HCT116 (cell line): ENCODE measurements around the gene CFAP97D1. TPM values are rescaled to one million over a fixed set of nuclear protein-coding genes. Genes with fewer than 3 reads are reported as not detected.

Source experiments
- ATAC-seq: fragments of 200-7000 bp; cut with Tn5 transposase; 2 replicates; pipeline ENCODE4 v1.9.1; 2020; ENCODE audit warnings: mild to moderate bottlenecking, moderate library complexity
- BruUV-seq: library from RNA; stranded (reverse); fragments of 400-500 nt; replicated peaks from 2 replicates; lab custom pipeline; 2021; lab: Mats Ljungman, UMichigan
- CTCF ChIA-PET: fragments of 300-600 bp; sonication (Branson Sonifier 250); formaldehyde crosslinking; loops from one replicate; lab custom pipeline; 2021; ENCODE audit warnings: antibody characterized with exemption; lab: Charles Lee
- POLR2A ChIA-PET: fragments of 300-600, 350-600 bp; sonication (Branson Sonifier 250); formaldehyde crosslinking; loops from one replicate; lab custom pipeline; 2021; ENCODE audit warnings: antibody characterized with exemption; lab: Charles Lee
- RAD21 ChIA-PET, 2 experiments: fragments of 300-600 bp; sonication (Branson Sonifier 250); formaldehyde crosslinking; loops; one replicate each; lab custom pipeline; 2023; ENCODE audit warnings: low total read pairs in 2 of 2; ENCODE audit not compliant: uncharacterized antibody in 2 of 2, unreplicated experiment in 2 of 2, low non-redundant PET in 1 of 2; lab: Charles Lee
- DNase-seq: peaks from one replicate; pipeline ENCODE4 v3.0.0-alpha.2; 2010; ENCODE audit warnings: low read depth, low spot score
- H2AFZ ChIP-seq: fragments of 200-600 bp; shearing (Covaris generic), sonication (generic); 2 replicates; pipeline ENCODE4 v1.6.1; 2017; ENCODE audit warnings: low read depth, mixed run types, mixed read lengths, antibody characterized with exemption, low read length; ENCODE audit not compliant: poor library complexity, severe bottlenecking
- H3K27ac ChIP-seq: 2 replicates; pipeline ENCODE4 v1.5.1; 2012; ENCODE audit warnings: low read depth, low read length
- H3K27me3 ChIP-seq: fragments of 200-600 bp; sonication (generic); 2 replicates; pipeline ENCODE4 v1.6.1; 2016; ENCODE audit warnings: mixed run types, low read length, mixed read lengths; ENCODE audit not compliant: insufficient read depth
- H3K36me3 ChIP-seq, 2 experiments: fragments of 200-500 bp in 1 of 2; fragments of 200-600 bp in 1 of 2; sonication (Bioruptor generic) in 1 of 2; sonication (generic) in 1 of 2; 2 replicates each; pipeline versions ENCODE4 v1.5.1 to v1.6.1; 2014 to 2016; ENCODE audit warnings: low read length in 2 of 2, inconsistent platforms in 1 of 2, mixed read lengths in 1 of 2, mixed run types in 1 of 2; ENCODE audit not compliant: insufficient read depth in 2 of 2, control insufficient read depth in 1 of 2
- H3K4me1 ChIP-seq, 2 experiments: fragments of 200-600 bp in 1 of 2; sonication (generic) in 1 of 2; 2 replicates each; pipeline versions ENCODE4 v1.5.1 to v1.6.1; 2012 to 2017; ENCODE audit warnings: low read length in 2 of 2, inconsistent platforms in 1 of 2, mild to moderate bottlenecking in 1 of 2, mixed read lengths in 1 of 2, mixed run types in 1 of 2, moderate library complexity in 1 of 2; ENCODE audit not compliant: insufficient read depth in 2 of 2, control insufficient read depth in 1 of 2
- H3K4me2 ChIP-seq: fragments of 200-600 bp; sonication (generic); 2 replicates; pipeline ENCODE4 v1.6.1; 2017; ENCODE audit warnings: mixed run types, low read length, mixed read lengths
- H3K4me3 ChIP-seq, 2 experiments: fragments of 200-600 bp in 1 of 2; sonication (generic) in 1 of 2; replicated peaks in 1 of 2; 2 replicates each; pipeline ENCODE4 v1.5.1; 2011 to 2016; ENCODE audit warnings: low read length in 2 of 2, control low read depth in 1 of 2, low read depth in 1 of 2, mild to moderate bottlenecking in 1 of 2, mixed read lengths in 1 of 2, mixed run types in 1 of 2
- H3K79me2 ChIP-seq: fragments of 200-600 bp; sonication (generic); 2 replicates; pipeline ENCODE4 v1.6.1; 2017; ENCODE audit warnings: mild to moderate bottlenecking, mixed run types, low read length, moderate library complexity, mixed read lengths; ENCODE audit not compliant: insufficient read depth
- H3K9ac ChIP-seq: fragments of 200-600 bp; sonication (generic); 2 replicates; pipeline ENCODE4 v1.6.1; 2016; ENCODE audit warnings: low read length, mixed read lengths
- H3K9me2 ChIP-seq: fragments of 200-600 bp; sonication (generic), shearing (Covaris generic); 2 replicates; pipeline ENCODE4 v1.6.1; 2017; ENCODE audit warnings: mixed run types, mild to moderate bottlenecking, moderate library complexity; ENCODE audit not compliant: insufficient read depth
- H3K9me3 ChIP-seq, 2 experiments: fragments of 200-500 bp in 1 of 2; fragments of 200-600 bp in 1 of 2; sonication (Bioruptor generic) in 1 of 2; sonication (generic) in 1 of 2; 2 replicates each; pipeline ENCODE4 v1.6.1; 2014 to 2017; ENCODE audit warnings: low read length in 2 of 2, mixed read lengths in 2 of 2, inconsistent platforms in 1 of 2, low read depth in 1 of 2, mild to moderate bottlenecking in 1 of 2, mixed run types in 1 of 2, moderate library complexity in 1 of 2; ENCODE audit not compliant: control insufficient read depth in 1 of 2, insufficient read depth in 1 of 2
- H4K20me1 ChIP-seq: fragments of 200-600 bp; sonication (generic), shearing (Covaris generic); 2 replicates; pipeline ENCODE4 v1.6.1; 2017; ENCODE audit warnings: mixed run types, mild to moderate bottlenecking, moderate library complexity; ENCODE audit not compliant: insufficient read depth
- EGR1 ChIP-seq: IDR thresholded peaks from 2 replicates; pipeline ENCODE4 v1.6.1; 2012; ENCODE audit warnings: low read depth
- EZH2 ChIP-seq: fragments of 200-600 bp; sonication (generic); IDR thresholded peaks from 2 replicates; pipeline ENCODE4 v1.6.1; 2017; ENCODE audit warnings: antibody characterized with exemption, mixed run types
- EZH2phosphoT487 ChIP-seq: fragments of 200-600 bp; IDR thresholded peaks from 2 replicates; pipeline ENCODE4 v1.6.1; 2018; ENCODE audit warnings: antibody characterized with exemption, borderline replicate concordance
- FOSL1 ChIP-seq: IDR thresholded peaks from 2 replicates; pipeline ENCODE4 v1.6.1; 2012; ENCODE audit warnings: low read depth
- JUND ChIP-seq: IDR thresholded peaks from 2 replicates; pipeline ENCODE4 v1.6.1; 2012
- RAD21 ChIP-seq: IDR thresholded peaks from 2 replicates; pipeline ENCODE4 v1.6.1; 2012; ENCODE audit warnings: low read depth, mild to moderate bottlenecking
- SIN3A ChIP-seq: IDR thresholded peaks from 2 replicates; pipeline ENCODE4 v1.6.1; 2012; ENCODE audit warnings: low read depth
- SRF ChIP-seq: IDR thresholded peaks from 2 replicates; pipeline ENCODE4 v1.6.1; 2012; ENCODE audit warnings: low read depth
- ZFX ChIP-seq: fragments of 450-650 bp; IDR thresholded peaks from 2 replicates; pipeline ENCODE4 v1.6.1; 2017
- intact Hi-C: fragments of 100-400 bp; cut with micrococcal nuclease; formaldehyde crosslinking; loops from 2 replicates; pipeline ENCODE4 v1.10.0; 2022
- total RNA-seq: library from RNA; stranded (reverse); gene quantifications from one replicate; pipeline ENCODE4 v1.2.1, GENCODE V29; 2021; ENCODE audit not compliant: unreplicated experiment
- TF ChIP-seq, protein P1 (sequence below): IDR thresholded peaks from 2 replicates; pipeline ENCODE4 v1.6.1; 2012
- TF ChIP-seq, protein P2 (sequence below): IDR thresholded peaks from 2 replicates; pipeline ENCODE4 v1.6.1; 2012
- TF ChIP-seq, protein P3 (sequence below): IDR thresholded peaks from 2 replicates; pipeline ENCODE4 v1.6.1; 2011; ENCODE audit warnings: mild to moderate bottlenecking, low read length, moderate library complexity; ENCODE audit not compliant: insufficient replicate concordance; ENCODE audit errors: extremely low read depth

CFAP97D1 gene
- total RNA-seq, 1 experiment from 2014 or later, result 0.15 TPM

DNA sequence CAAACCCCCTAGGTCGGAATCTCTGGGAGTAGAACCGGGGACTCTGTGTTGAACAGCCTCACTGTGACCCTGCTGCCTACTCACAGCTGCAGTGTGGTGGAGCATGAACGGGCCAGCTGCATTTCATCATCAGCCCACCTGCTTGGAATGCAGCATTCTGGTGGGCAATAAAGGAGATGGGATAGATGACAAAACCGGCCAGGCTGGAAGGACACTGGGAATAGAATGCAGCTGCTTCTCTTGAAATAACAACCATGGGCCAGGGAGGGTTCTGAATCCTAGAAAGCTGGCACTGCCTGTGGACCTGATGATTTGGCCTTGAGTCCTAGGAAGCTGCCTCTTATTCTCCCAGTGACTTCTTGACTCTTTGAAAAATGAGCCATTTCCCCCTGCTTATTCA lies 23.5 kb downstream of the CFAP97D1 start:
- ChIA-PET CTCF (interaction anchor here (1.1 kb wide), 1 partner anchor 13 kb away, joined by 3 read pairs; no protein-coding TSS in a partner anchor), RAD21 (no interaction called here)
- Histone ChIP-seq H2AFZ (no peak overlapping the region), H3K4me1 (no peaks in the 10 kb centered on the region), H3K9me3 (no peaks in the 10 kb centered on the region), H4K20me1 (no peaks in the 10 kb centered on the region), H3K4me3 (no peak overlapping the region)
- TF ChIP-seq FOSL1 (no peak), ZFX (no peak), RAD21 (no peak), EGR1 (no peak), JUND (no peak), SIN3A (no peak), EZH2 (no peak), SRF (no peak), EZH2phosphoT487 (no peak)
- TF ChIP-seq, protein P1, sequence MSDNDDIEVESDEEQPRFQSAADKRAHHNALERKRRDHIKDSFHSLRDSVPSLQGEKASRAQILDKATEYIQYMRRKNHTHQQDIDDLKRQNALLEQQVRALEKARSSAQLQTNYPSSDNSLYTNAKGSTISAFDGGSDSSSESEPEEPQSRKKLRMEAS, result no peak
- TF ChIP-seq, protein P2, sequence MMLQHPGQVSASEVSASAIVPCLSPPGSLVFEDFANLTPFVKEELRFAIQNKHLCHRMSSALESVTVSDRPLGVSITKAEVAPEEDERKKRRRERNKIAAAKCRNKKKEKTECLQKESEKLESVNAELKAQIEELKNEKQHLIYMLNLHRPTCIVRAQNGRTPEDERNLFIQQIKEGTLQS, result no peak
- TF ChIP-seq, protein P3, sequence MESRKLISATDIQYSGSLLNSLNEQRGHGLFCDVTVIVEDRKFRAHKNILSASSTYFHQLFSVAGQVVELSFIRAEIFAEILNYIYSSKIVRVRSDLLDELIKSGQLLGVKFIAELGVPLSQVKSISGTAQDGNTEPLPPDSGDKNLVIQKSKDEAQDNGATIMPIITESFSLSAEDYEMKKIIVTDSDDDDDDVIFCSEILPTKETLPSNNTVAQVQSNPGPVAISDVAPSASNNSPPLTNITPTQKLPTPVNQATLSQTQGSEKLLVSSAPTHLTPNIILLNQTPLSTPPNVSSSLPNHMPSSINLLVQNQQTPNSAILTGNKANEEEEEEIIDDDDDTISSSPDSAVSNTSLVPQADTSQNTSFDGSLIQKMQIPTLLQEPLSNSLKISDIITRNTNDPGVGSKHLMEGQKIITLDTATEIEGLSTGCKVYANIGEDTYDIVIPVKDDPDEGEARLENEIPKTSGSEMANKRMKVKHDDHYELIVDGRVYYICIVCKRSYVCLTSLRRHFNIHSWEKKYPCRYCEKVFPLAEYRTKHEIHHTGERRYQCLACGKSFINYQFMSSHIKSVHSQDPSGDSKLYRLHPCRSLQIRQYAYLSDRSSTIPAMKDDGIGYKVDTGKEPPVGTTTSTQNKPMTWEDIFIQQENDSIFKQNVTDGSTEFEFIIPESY, result no peak
- TF ChIP-seq, all 23 proteins: peak for 0
- Histone ChIP-seq H3K4me2 (no peak overlapping the region), H3K9me2 (no peaks in the 10 kb centered on the region), H3K27ac (no peak overlapping the region), H3K9ac (no peak overlapping the region), H3K79me2 (no peaks in the 10 kb centered on the region), H3K27me3 (no peaks in the 10 kb centered on the region), H3K36me3 (peaks cover 2 to 25% of the 10 kb centered on the region in 2 experiments; a peak in 2 of 4 replicates)
- DNase-seq, result no peak
- no TSS peak for BruUV-seq
- intact Hi-C loops, result no loop called here
- POLR2A ChIA-PET, result no interaction called here
- no peak for ATAC-seq
